Stimulated activated naive CD8-positive, alpha-beta T cell treated with anti-CD3 and anti-CD28 coated beads, Interleukin-15, Interleukin-2, amounts not matched to agents 100 U/mL and 50 U/mL, for 24 hours (primary cell): ENCODE data around the gene OLFML2A.
"Not testable (repeated sequence)": the region's sequence is repeated elsewhere in the genome, so short reads cannot be mapped to it uniquely, and the experiment has no call there.

Experiments used
- ATAC-seq: fragments of 150-1000 bp; cut with Tn5 transposase; one replicate; pipeline ENCODE4 v1.10.0; 2021
- DNase-seq: peaks from one replicate; pipeline ENCODE4 v3.0.0; 2021

Gene OLFML2A

GRCh38 chr9:124761196-124761595 lies 15.7 kb upstream of the OLFML2A start:
- ATAC-seq = no peak
- DNase-seq = no peak

GRCh38 chr9:124761710-124762109 lies 15.2 kb upstream of the OLFML2A start:
- ATAC-seq (no peak), DNase-seq (no peak)

GRCh38 chr9:124762633-124763032 lies 14.3 kb upstream of the OLFML2A start:
- ATAC-seq (no peak), DNase-seq (no peak)

GRCh38 chr9:124764774-124765438 lies 12.0 kb upstream of the OLFML2A start:
- DNase-seq (no peak), ATAC-seq (no peak)

- no peak for DNase-seq
Measured at GRCh38 chr9:124765439-124765835, 11.5 kb upstream of the OLFML2A start.

GRCh38 chr9:124766326-124766725 lies 10.6 kb upstream of the OLFML2A start:
- ATAC-seq (no peak), DNase-seq (no peak)

More at GRCh38 chr9:124765439-124765835, 11.5 kb upstream of the OLFML2A start:
- ATAC-seq = no peak

- no peak for ATAC-seq
- DNase-seq = no peak
Measured at GRCh38 chr9:124766815-124767554, 9.9 kb upstream of the OLFML2A start.

- no peak for ATAC-seq
- DNase-seq = no peak
Measured at GRCh38 chr9:124767821-124768220, 9.1 kb upstream of the OLFML2A start.

- no peak for DNase-seq
Measured at GRCh38 chr9:124768334-124768733, 8.6 kb upstream of the OLFML2A start.

GRCh38 chr9:124768750-124769548 lies 8.0 kb upstream of the OLFML2A start:
- DNase-seq (no peak), ATAC-seq (no peak)

More at GRCh38 chr9:124768334-124768733, 8.6 kb upstream of the OLFML2A start:
- no peak for ATAC-seq

GRCh38 chr9:124769549-124770358 lies 7.2 kb upstream of the OLFML2A start:
- ATAC-seq (no peak), DNase-seq (peak; percentile 32)

GRCh38 chr9:124770359-124771020 lies 6.4 kb upstream of the OLFML2A start:
- no peak for ATAC-seq
- DNase-seq = peak; percentile 44

- ATAC-seq (peak; percentile 95), DNase-seq (peak; percentile 96)
Measured at GRCh38 chr9:124771021-124771866, 5.7 kb upstream of the OLFML2A start, which contains the start of gene NR6A1. NR6A1 (minus strand) TSS chr9:124771311.

- ATAC-seq (no peak), DNase-seq (peak; percentile 60)
Measured at GRCh38 chr9:124771867-124772679, 4.9 kb upstream of the OLFML2A start.

GRCh38 chr9:124772877-124773276 lies 4.1 kb upstream of the OLFML2A start:
- not testable (repeated sequence) for DNase-seq, ATAC-seq

GRCh38 chr9:124773473-124774128 lies 3.3 kb upstream of the OLFML2A start:
- no peak for DNase-seq
- no peak for ATAC-seq

- DNase-seq = peak; percentile 89
- peak; percentile 50 for ATAC-seq
Measured at GRCh38 chr9:124774129-124774978, 2.6 kb upstream of the OLFML2A start.

- ATAC-seq = no peak
- no peak for DNase-seq
Measured at GRCh38 chr9:124776618-124776953, 347 bp upstream of the OLFML2A start.
